ENCODE measurements around the gene MMP17.

The MMP17 gene

GRCh38 chr12:131827961-131828534, at the start of gene MMP17:
MMP17 (plus strand) TSS chr12:131828393; CDS start chr12:131828495, 102 bp downstream.
- DNase-seq = peak; percentile 35

- DNase-seq = no peak
These were observed 49.2 kb upstream of the MMP17 start for GRCh38 chr12:131779027-131779426.

GRCh38 chr12:131782061-131782460, 46.1 kb upstream of the MMP17 start:
- no peak for DNase-seq

GRCh38 chr12:131783915-131784541, 44.2 kb upstream of the MMP17 start:
- DNase-seq = no peak

GRCh38 chr12:131784909-131785762, 43.1 kb upstream of the MMP17 start:
- no peak for DNase-seq

GRCh38 chr12:131785763-131786330, 42.3 kb upstream of the MMP17 start:
- DNase-seq = no peak

- no peak for DNase-seq
These were observed 41.9 kb upstream of the MMP17 start for GRCh38 chr12:131786331-131786730.

- DNase-seq = no peak
These were observed 41.0 kb upstream of the MMP17 start for GRCh38 chr12:131787143-131787660.

GRCh38 chr12:131788070-131788469, 40.1 kb upstream of the MMP17 start:
- no peak for DNase-seq

GRCh38 chr12:131789638-131790037, 38.6 kb upstream of the MMP17 start:
- DNase-seq = no peak

GRCh38 chr12:131793243-131794022, 34.8 kb upstream of the MMP17 start:
- DNase-seq = no peak

GRCh38 chr12:131794061-131794460, 34.1 kb upstream of the MMP17 start:
- DNase-seq = no peak

- DNase-seq = no peak
These were observed 33.6 kb upstream of the MMP17 start for GRCh38 chr12:131794573-131794972.

- no peak for DNase-seq
These were observed 33.1 kb upstream of the MMP17 start for GRCh38 chr12:131795064-131795463.

GRCh38 chr12:131795690-131796410, 32.3 kb upstream of the MMP17 start:
- DNase-seq = no peak

GRCh38 chr12:131796411-131796736, 31.8 kb upstream of the MMP17 start:
- no peak for DNase-seq

GRCh38 chr12:131796754-131797587, 31.2 kb upstream of the MMP17 start:
- no peak for DNase-seq

GRCh38 chr12:131797588-131797934, 30.6 kb upstream of the MMP17 start:
- no peak for DNase-seq

- DNase-seq = no peak
These were observed 29.0 kb upstream of the MMP17 start for GRCh38 chr12:131799195-131799594.

- DNase-seq = no peak
These were observed 28.2 kb upstream of the MMP17 start for GRCh38 chr12:131799828-131800593.
